GM12891 (cell line): ENCODE data around the gene ANO2.

ENCODE experiments used
- PAX5 ChIP-seq: IDR thresholded peaks from 2 replicates; pipeline ENCODE4 v1.6.1; 2011; ENCODE audit warnings: low read length, moderate library complexity, mild to moderate bottlenecking; ENCODE audit not compliant: insufficient read depth, severe bottlenecking
- POLR2A ChIP-seq: IDR thresholded peaks from 2 replicates; pipeline ENCODE4 v1.6.1; 2011; ENCODE audit warnings: low read depth, low read length, control low read depth
- POLR2AphosphoS5 ChIP-seq: IDR thresholded peaks from 2 replicates; pipeline ENCODE4 v1.6.1; 2011; ENCODE audit warnings: low read depth, low read length, control low read depth
- POU2F2 ChIP-seq: IDR thresholded peaks from 2 replicates; pipeline ENCODE4 v1.6.1; 2011; ENCODE audit warnings: low read depth, mild to moderate bottlenecking, control low read depth, low read length, moderate library complexity
- SPI1 ChIP-seq: IDR thresholded peaks from 2 replicates; pipeline ENCODE4 v1.6.1; 2011; ENCODE audit warnings: low read depth, low read length, control low read depth
- TAF1 ChIP-seq: IDR thresholded peaks from 2 replicates; pipeline ENCODE4 v1.6.1; 2011; ENCODE audit warnings: low read depth, low read length, control low read depth

DNA sequence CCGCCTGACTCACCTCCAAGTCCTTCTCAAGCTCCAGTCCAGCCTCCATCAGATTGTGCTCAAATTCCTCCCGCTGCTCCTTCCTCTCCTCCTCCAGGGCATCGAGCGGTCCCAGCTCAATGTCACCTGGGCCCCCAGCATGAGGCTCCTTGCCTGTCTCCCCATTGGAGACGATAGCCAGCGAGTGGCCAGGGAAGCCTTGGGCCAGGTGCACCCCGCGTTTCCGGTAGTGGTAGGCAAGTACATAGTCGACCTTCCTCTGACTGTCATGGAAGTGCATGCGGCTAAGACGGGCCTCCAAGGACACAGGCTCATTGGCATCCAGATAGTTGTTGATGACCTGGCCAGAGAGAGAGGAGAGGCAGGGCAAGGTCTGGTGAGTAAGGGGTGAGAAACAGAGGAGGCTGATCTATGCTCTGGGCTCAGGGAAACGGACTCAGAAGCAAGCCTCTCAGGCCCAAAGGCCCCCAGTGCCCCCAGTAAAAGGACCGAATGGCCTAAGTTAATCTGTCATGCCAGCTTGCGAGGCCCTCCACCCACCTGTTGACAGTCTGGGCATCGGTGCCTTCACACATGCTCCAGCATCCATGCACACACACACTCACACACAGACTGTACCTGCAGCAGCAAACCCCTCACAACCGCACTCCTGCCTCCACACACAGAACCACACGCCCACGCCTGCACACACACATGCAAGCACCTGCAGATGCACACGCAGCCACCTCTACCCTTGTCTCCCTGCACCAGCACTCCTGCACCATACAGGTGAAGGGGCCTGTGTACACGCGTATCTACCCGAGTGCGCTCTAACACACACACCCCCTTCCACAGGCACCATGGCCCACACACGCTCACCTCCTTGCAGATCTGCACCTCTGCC lies 23.8 kb downstream of the ANO2 start:
- no peak for TF ChIP-seq POLR2A
- no peak for TF ChIP-seq POLR2AphosphoS5
- TF ChIP-seq TAF1 = no peak
- TF ChIP-seq SPI1 = no peak
- no peak for TF ChIP-seq PAX5
- TF ChIP-seq POU2F2 = no peak
